Heart left ventricle (tissue), 13 donors: ENCODE measurements around the gene IFT80.
A peak's percentile ranks its signal among the peaks of the same experiment; 100 is the strongest.

Experiments
- CTCF ChIP-seq, 12 donors: fragments of 200-600 bp; sonication (generic) in 4 of 12; IDR thresholded peaks; one replicate each; pipeline versions ENCODE4 v1.5.0 to v1.8.0; 2018 to 2022; ENCODE audit warnings: antibody characterized with exemption in 12 of 12, mild to moderate bottlenecking in 5 of 12
- POLR2A ChIP-seq, 2 donors: fragments of 450-650 bp; IDR thresholded peaks; one replicate each; pipeline ENCODE4 v1.6.1; 2017; ENCODE audit warnings: antibody characterized with exemption in 2 of 2, mild to moderate bottlenecking in 2 of 2, moderate library complexity in 2 of 2
- donor health status: ischemic (EF 13 %, LVEDD 7.1; RV severe dilation, severe dysfunction).
- donor health status: DM: no; HTN: yes; CAD: no.
- donor health status: DM: no; HTN: no; CAD: no.
- donor health status: ischemic (EF 25% LVEDD 6.9; RV normal size, moderate dysfunction).
- donor health status: ischemic (EF 25% LVEDD 5.7; RV mildly dilated, moderate dysfunction).
- donor health status: ischemic (EF 35%, LVEDD 5.7; RV mildly dilated, moderate dysfunction).
- donor health status: nonischemic (EF 11% LVEDD 7.7; RV severe dilation, severe dysfunction).
- donor health status: DM: yes; HTN: yes; CAD: no.
- donor health status: PGD.
- donor health status: ischemic (EF 29% LVEDD 5.4; RV normal size, mild dysfunction).
- donor health status: nonischemic (EF 23%, LVEDD 6.1; RV moderate dilation, normal function).

DNA sequence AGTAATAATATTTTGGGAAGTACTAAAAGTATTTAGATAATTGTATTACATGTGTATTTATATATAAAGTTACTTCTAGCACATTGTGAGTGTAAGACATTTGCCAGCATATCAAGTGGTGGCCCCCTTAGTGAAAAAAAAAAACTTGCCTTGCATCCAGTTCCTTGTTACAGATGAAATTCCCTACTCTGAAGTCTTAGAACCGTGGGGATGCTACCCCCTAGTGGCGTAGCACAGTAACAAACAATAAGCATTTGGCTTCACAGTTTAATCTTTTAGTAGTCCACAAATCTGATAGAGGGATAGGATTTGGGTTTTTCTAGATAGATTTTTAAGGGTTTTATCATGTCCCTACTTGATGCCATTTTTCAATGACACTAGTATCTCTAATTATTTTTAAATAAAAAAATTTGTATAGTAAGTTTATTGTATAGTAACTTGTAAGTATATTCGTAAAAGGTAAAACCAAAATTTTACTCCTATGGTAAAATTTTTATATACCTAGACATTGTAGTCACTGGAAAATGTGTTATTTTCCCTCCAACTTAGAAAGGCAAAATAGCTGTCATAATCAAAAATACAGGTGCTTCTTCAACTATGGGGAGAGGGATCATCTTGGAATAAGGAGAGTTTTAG is 14.7 kb upstream of the IFT80 start:
- peak; percentile 79 to 95 (median 90) for TF ChIP-seq CTCF (IDR thresholded peaks at IDR 0.05)
- TF ChIP-seq POLR2A (IDR thresholded peaks at IDR 0.05): no peak
